Measurements from ENCODE around the gene ITGAX. TPM values are rescaled to one million over a fixed set of nuclear protein-coding genes. Genes with fewer than 3 reads are reported as not detected.
A peak's percentile ranks its signal among the peaks of the same experiment; 100 is the strongest.

The ITGAX gene
- total RNA-seq, 4 donors from 2014 or later = 1.1 to 2.0 (median 1.2) TPM; not detected in 1

DNA sequence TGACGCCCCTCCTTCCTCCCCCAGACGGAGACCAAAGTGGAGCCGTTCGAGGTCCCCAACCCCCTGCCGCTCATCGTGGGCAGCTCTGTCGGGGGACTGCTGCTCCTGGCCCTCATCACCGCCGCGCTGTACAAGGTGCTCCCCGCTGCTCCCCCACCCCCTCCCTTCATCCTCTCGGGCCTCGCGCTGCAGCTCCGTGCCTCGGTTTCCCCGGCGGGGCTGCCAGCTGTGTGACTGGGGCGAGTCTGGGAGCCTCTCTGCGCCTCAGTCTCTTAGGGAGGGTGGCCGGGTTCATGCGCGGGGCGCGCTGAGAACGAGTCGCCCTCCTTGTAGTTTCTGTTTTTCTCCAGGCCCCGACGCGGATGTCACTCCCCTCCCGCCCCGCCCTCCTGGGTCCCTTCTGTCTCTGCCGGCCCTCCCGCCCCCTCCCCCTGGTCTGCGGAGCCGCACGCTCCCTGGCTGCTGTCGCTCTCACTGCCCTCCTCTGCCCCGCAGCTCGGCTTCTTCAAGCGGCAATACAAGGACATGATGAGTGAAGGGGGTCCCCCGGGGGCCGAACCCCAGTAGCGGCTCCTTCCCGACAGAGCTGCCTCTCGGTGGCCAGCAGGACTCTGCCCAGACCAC, 23.7 kb upstream of the ITGAX start:
- Histone ChIP-seq H3K4me3 (peak overlapping the region; percentile 46), H3K9me3 (no peaks in the 10 kb centered on the region), H3K4me1 (peaks cover 19% of the 10 kb centered on the region), H3K27me3 (peaks cover 45% of the 10 kb centered on the region), H3K36me3 (no peaks in the 10 kb centered on the region), H3K27ac (no peak overlapping the region)
- DNase-seq (ENCODE audit: low spot score in 2 of 2) = no peak
- WGBS = 27% methylated on average over 16 of the region's 46 CpGs
- TF ChIP-seq, protein P1, sequence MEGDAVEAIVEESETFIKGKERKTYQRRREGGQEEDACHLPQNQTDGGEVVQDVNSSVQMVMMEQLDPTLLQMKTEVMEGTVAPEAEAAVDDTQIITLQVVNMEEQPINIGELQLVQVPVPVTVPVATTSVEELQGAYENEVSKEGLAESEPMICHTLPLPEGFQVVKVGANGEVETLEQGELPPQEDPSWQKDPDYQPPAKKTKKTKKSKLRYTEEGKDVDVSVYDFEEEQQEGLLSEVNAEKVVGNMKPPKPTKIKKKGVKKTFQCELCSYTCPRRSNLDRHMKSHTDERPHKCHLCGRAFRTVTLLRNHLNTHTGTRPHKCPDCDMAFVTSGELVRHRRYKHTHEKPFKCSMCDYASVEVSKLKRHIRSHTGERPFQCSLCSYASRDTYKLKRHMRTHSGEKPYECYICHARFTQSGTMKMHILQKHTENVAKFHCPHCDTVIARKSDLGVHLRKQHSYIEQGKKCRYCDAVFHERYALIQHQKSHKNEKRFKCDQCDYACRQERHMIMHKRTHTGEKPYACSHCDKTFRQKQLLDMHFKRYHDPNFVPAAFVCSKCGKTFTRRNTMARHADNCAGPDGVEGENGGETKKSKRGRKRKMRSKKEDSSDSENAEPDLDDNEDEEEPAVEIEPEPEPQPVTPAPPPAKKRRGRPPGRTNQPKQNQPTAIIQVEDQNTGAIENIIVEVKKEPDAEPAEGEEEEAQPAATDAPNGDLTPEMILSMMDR (IDR thresholded peaks at IDR 0.05) = no peak
- no peak for TF ChIP-seq POLR2A (IDR thresholded peaks at IDR 0.05)
- TF ChIP-seq POLR2AphosphoS5 (IDR thresholded peaks at IDR 0.05) = no peak

DNA sequence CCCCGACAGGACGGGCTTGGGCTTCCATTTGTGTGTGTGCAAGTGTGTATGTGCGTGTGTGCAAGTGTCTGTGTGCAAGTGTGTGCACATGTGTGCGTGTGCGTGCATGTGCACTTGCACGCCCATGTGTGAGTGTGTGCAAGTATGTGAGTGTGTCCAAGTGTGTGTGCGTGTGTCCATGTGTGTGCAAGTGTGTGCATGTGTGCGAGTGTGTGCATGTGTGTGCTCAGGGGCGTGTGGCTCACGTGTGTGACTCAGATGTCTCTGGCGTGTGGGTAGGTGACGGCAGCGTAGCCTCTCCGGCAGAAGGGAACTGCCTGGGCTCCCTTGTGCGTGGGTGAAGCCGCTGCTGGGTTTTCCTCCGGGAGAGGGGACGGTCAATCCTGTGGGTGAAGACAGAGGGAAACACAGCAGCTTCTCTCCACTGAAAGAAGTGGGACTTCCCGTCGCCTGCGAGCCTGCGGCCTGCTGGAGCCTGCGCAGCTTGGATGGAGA, 23.1 kb upstream of the ITGAX start:
- Histone ChIP-seq H3K27ac (no peak overlapping the region), H3K9me3 (no peaks in the 10 kb centered on the region), H3K4me1 (peaks cover 19% of the 10 kb centered on the region), H3K36me3 (no peaks in the 10 kb centered on the region), H3K27me3 (peaks cover 45% of the 10 kb centered on the region), H3K4me3 (peak overlapping the region; percentile 46)
- DNase-seq (ENCODE audit: low spot score in 2 of 2) = no peak
- TF ChIP-seq POLR2AphosphoS5 (IDR thresholded peaks at IDR 0.05) (no peak), POLR2A (IDR thresholded peaks at IDR 0.05) (no peak), EP300 (IDR thresholded peaks at IDR 0.05) (no peak)
- TF ChIP-seq, protein P1 (IDR thresholded peaks at IDR 0.05) = no peak
- WGBS = 76% methylated on average over 20 of the region's 23 CpGs

DNA sequence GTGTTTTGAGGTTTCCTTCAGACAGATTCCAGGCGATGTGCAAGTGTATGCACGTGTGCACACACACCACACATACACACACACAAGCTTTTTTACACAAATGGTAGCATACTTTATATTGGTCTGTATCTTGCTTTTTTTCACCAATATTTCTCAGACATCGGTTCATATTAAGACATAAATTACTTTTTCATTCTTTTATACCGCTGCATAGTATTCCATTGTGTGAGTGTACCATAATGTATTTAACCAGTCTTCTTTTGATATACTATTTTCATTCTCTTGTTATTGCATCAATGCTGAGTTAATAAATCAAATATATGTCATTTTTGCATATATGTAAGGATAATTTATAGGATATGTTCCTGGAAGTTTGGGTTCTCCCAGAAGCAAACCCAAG, 22.4 kb upstream of the ITGAX start:
- Histone ChIP-seq H3K4me1 (peaks cover 19% of the 10 kb centered on the region), H3K27me3 (peaks cover 45% of the 10 kb centered on the region), H3K4me3 (no peak overlapping the region), H3K36me3 (no peaks in the 10 kb centered on the region), H3K9me3 (no peaks in the 10 kb centered on the region), H3K27ac (no peak overlapping the region)
- DNase-seq (ENCODE audit: low spot score in 2 of 2) = no peak
- TF ChIP-seq, protein P1 (IDR thresholded peaks at IDR 0.05) = no peak
- TF ChIP-seq POLR2AphosphoS5 (IDR thresholded peaks at IDR 0.05) = no peak
- TF ChIP-seq EP300 (IDR thresholded peaks at IDR 0.05) = no peak
- 97% methylated on average over 4 of the region's 4 CpGs for WGBS

DNA sequence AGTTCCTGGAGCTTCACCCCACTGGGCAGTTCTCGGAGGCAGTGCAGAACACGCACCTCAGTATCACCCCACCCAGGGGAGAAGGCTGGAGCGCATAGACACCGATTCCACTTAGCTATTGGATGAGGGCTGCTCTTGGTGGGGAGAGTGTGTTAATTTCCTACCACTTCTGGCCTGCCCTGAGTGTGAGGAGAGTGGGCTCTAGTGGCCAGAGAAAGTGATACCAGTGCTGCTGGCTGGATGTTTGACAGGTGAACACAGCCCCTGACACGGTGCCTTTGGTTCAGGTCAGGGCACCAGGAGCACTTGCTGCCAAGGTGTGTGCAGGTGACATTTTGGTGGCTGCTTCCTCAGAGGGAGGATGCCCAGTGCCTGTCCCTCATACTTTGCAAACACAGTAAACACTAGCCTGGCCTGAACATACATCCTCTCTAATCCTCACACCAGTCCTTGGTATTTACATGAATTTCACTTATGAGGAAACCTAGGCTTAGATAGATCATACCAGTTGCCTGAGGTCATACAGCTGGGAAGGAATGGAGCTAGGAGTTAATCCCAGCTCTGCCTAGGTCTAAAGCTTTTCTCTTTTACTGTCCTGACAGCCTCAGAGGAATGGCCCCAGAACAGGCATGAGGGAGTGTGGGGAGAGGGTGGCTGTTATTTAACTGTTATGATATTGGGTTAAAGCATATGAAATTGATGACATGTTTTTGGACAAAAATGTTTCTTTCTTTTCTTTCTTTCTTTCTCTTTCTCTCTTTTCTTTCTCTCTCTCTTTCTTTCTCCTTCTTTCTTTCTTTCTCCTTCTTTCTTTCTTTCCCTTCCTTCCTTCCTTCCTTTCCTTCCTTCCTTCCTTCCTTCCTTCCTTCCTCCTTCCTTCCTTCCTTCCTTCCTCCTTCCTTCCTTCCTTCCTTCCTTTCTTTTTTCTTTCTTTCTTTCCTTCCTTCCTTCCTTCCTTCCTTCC, 21.0 kb upstream of the ITGAX start:
- no peak overlapping the region for H3K4me3 ChIP-seq
- H3K9me3 ChIP-seq = no peaks in the 10 kb centered on the region
- TF ChIP-seq EP300 (IDR thresholded peaks at IDR 0.05) (no peak), POLR2A (IDR thresholded peaks at IDR 0.05) (no peak), POLR2AphosphoS5 (IDR thresholded peaks at IDR 0.05) (no peak)
- TF ChIP-seq, protein P1 (IDR thresholded peaks at IDR 0.05) = peak in 1 of 2 donors; percentile 12
- peaks cover 39% of the 10 kb centered on the region for H3K27me3 ChIP-seq
- H3K4me1 ChIP-seq = peaks cover 19% of the 10 kb centered on the region
- H3K27ac ChIP-seq = no peak overlapping the region
- no peak for DNase-seq (ENCODE audit: low spot score in 2 of 2)
- H3K36me3 ChIP-seq = no peaks in the 10 kb centered on the region
- 22% methylated on average over 5 of the region's 5 CpGs for WGBS

DNA sequence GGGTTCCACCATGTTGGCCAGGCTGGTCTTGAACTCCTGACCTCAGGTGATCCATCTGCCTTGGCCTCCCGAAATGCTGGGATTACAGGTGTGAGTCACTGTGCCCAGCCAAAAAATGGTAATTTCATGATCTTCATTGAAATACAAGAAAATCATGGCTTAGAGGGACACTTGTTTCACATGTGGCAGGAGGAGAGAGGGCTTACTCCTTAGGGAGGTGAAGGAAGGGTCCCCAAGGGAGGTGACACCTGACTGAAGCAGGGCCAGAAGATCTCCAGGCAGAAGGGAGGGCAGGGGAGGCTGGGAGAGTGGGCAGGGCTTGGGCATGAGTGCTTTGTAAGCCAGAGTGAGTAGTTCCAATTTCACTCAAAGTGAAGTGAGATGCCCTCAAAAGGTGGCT, 20.0 kb upstream of the ITGAX start:
- no peak overlapping the region for H3K27ac ChIP-seq
- no peaks in the 10 kb centered on the region for H3K9me3 ChIP-seq
- TF ChIP-seq POLR2AphosphoS5 (IDR thresholded peaks at IDR 0.05) (no peak), EP300 (IDR thresholded peaks at IDR 0.05) (no peak), POLR2A (IDR thresholded peaks at IDR 0.05) (no peak)
- TF ChIP-seq, protein P1 (IDR thresholded peaks at IDR 0.05) = no peak
- H3K4me1 ChIP-seq = peaks cover 16% of the 10 kb centered on the region
- 80% methylated on average over 1 of the region's 1 CpG for WGBS
- DNase-seq (ENCODE audit: low spot score in 2 of 2) = no peak
- H3K36me3 ChIP-seq = no peaks in the 10 kb centered on the region
- peaks cover 29% of the 10 kb centered on the region for H3K27me3 ChIP-seq
- H3K4me3 ChIP-seq = no peak overlapping the region

Measured in suprapubic skin (tissue), 4 donors.